Measurements from ENCODE around the gene PIEZO1.
A peak's percentile ranks its signal among the peaks of the same experiment; 100 is the strongest.

GRCh38 chr16:88754912-88755744 is 29.9 kb downstream of the PIEZO1 start:
- no peak for TF ChIP-seq EZH2phosphoT487 (IDR thresholded peaks at IDR 0.05; ENCODE audit: unreplicated experiment)
- TF ChIP-seq, protein P1, sequence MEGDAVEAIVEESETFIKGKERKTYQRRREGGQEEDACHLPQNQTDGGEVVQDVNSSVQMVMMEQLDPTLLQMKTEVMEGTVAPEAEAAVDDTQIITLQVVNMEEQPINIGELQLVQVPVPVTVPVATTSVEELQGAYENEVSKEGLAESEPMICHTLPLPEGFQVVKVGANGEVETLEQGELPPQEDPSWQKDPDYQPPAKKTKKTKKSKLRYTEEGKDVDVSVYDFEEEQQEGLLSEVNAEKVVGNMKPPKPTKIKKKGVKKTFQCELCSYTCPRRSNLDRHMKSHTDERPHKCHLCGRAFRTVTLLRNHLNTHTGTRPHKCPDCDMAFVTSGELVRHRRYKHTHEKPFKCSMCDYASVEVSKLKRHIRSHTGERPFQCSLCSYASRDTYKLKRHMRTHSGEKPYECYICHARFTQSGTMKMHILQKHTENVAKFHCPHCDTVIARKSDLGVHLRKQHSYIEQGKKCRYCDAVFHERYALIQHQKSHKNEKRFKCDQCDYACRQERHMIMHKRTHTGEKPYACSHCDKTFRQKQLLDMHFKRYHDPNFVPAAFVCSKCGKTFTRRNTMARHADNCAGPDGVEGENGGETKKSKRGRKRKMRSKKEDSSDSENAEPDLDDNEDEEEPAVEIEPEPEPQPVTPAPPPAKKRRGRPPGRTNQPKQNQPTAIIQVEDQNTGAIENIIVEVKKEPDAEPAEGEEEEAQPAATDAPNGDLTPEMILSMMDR (conservative IDR thresholded peaks at IDR 0.05; ENCODE audit: low read depth in 2 of 2): peak; percentile 60 to 67
- TF ChIP-seq JUNB (IDR thresholded peaks at IDR 0.05; ENCODE audit: unreplicated experiment): no peak
- no peak for TF ChIP-seq POLR2AphosphoS5 (IDR thresholded peaks at IDR 0.05; ENCODE audit: low read depth)
- TF ChIP-seq EZH2 (IDR thresholded peaks at IDR 0.05; ENCODE audit: low read depth, unreplicated experiment): no peak
- no peak for TF ChIP-seq CREB1 (CRISPR knock-in tag; IDR thresholded peaks at IDR 0.05; ENCODE audit: low read depth)
- TF ChIP-seq, protein P2, sequence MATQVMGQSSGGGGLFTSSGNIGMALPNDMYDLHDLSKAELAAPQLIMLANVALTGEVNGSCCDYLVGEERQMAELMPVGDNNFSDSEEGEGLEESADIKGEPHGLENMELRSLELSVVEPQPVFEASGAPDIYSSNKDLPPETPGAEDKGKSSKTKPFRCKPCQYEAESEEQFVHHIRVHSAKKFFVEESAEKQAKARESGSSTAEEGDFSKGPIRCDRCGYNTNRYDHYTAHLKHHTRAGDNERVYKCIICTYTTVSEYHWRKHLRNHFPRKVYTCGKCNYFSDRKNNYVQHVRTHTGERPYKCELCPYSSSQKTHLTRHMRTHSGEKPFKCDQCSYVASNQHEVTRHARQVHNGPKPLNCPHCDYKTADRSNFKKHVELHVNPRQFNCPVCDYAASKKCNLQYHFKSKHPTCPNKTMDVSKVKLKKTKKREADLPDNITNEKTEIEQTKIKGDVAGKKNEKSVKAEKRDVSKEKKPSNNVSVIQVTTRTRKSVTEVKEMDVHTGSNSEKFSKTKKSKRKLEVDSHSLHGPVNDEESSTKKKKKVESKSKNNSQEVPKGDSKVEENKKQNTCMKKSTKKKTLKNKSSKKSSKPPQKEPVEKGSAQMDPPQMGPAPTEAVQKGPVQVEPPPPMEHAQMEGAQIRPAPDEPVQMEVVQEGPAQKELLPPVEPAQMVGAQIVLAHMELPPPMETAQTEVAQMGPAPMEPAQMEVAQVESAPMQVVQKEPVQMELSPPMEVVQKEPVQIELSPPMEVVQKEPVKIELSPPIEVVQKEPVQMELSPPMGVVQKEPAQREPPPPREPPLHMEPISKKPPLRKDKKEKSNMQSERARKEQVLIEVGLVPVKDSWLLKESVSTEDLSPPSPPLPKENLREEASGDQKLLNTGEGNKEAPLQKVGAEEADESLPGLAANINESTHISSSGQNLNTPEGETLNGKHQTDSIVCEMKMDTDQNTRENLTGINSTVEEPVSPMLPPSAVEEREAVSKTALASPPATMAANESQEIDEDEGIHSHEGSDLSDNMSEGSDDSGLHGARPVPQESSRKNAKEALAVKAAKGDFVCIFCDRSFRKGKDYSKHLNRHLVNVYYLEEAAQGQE (IDR thresholded peaks at IDR 0.05; ENCODE audit: unreplicated experiment): no peak
- no peak for TF ChIP-seq ZNF114 (CRISPR knock-in tag; IDR thresholded peaks at IDR 0.05)
- TF ChIP-seq ZNF462 (CRISPR knock-in tag; IDR thresholded peaks at IDR 0.05): no peak
- no peak for TF ChIP-seq ZNF331 (CRISPR knock-in tag; IDR thresholded peaks at IDR 0.05; ENCODE audit: low read depth)
- no peak for TF ChIP-seq ETS1 (IDR thresholded peaks at IDR 0.05)

Data from GM23338 (cell line).